OCI-LY7 (cell line): ENCODE results near the gene IDUA.

ENCODE experiments used
- CTCF ChIP-seq: fragments of 200-600 bp; sonication (generic); conservative IDR thresholded peaks from 2 replicates; pipeline ENCODE4 v1.5.1; 2014; ENCODE audit warnings: mild to moderate bottlenecking, antibody characterized with exemption, low read length, moderate library complexity, mixed read lengths
- EZH2phosphoT487 ChIP-seq: fragments of 200-600 bp; sonication (generic); IDR thresholded peaks from 2 replicates; pipeline ENCODE4 v1.6.1; 2018; ENCODE audit warnings: low read depth, borderline replicate concordance, mild to moderate bottlenecking, mixed run types, antibody characterized with exemption, low read length, moderate library complexity, mixed read lengths

GRCh38 chr4:1031956-1032795 is 45.3 kb downstream of the IDUA start:
- TF ChIP-seq CTCF, result 0 out of 2 replicates have a peak, but pooled peaks have one; percentile 27
- no peak for TF ChIP-seq EZH2phosphoT487
